GM23248 (cell line): ENCODE measurements around the gene DCST2.

Experiments
- EZH2 ChIP-seq: fragments of 200-600 bp; sonication (generic); IDR thresholded peaks from 2 replicates; pipeline ENCODE4 v1.6.1; 2018; ENCODE audit warnings: antibody characterized with exemption, mild to moderate bottlenecking; ENCODE audit not compliant: insufficient read depth, poor library complexity, severe bottlenecking
- EZH2phosphoT487 ChIP-seq: fragments of 200-600 bp; sonication (generic); IDR thresholded peaks from 2 replicates; pipeline ENCODE4 v1.6.1; 2018; ENCODE audit warnings: antibody characterized with exemption, moderate library complexity, mild to moderate bottlenecking, low read depth; ENCODE audit not compliant: insufficient read depth

GRCh38 chr1:155072531-155073289 lies 39.1 kb upstream of the DCST2 start:
- TF ChIP-seq EZH2 (no peak), EZH2phosphoT487 (no peak)
